GM23338 (cell line): ENCODE results near the gene OIP5. TPM values are rescaled to one million over a fixed set of nuclear protein-coding genes. Genes with fewer than 3 reads are reported as not detected.
"Not testable (repeated sequence)": the region's sequence is repeated elsewhere in the genome, so short reads cannot be mapped to it uniquely, and the experiment has no call there.

Source experiments
- ATAC-seq: fragments of 200-7000 bp; cut with Tn5 transposase; 3 replicates; pipeline ENCODE4 v1.9.1; 2020
- DNase-seq: peaks from one replicate; pipeline ENCODE4 v3.0.0-alpha.2; 2015; ENCODE audit warnings: low spot score
- H2AFZ ChIP-seq: fragments of 200-600 bp; sonication (generic); 2 replicates; pipeline ENCODE4 v1.8.0; 2016; ENCODE audit warnings: antibody characterized with exemption, mild to moderate bottlenecking, moderate library complexity
- H3F3A ChIP-seq: fragments of 200-600 bp; sonication (generic); replicated peaks from 2 replicates; pipeline ENCODE4 v1.8.0; 2017; ENCODE audit warnings: antibody characterized with exemption, mixed run types, low read depth
- H3K27ac ChIP-seq: fragments of 200-600 bp; sonication (generic); 2 replicates; pipeline ENCODE4 v1.6.1; 2016; ENCODE audit warnings: low read depth
- H3K27me3 ChIP-seq: fragments of 200-600 bp; sonication (generic); 2 replicates; pipeline ENCODE4 v1.8.0; 2016; ENCODE audit warnings: mild to moderate bottlenecking, mixed run types, moderate library complexity; ENCODE audit not compliant: insufficient read depth
- H3K36me3 ChIP-seq: fragments of 200-600 bp; sonication (generic); 2 replicates; pipeline ENCODE4 v1.8.0; 2016; ENCODE audit warnings: mild to moderate bottlenecking; ENCODE audit not compliant: insufficient read depth
- H3K4me1 ChIP-seq: fragments of 200-600 bp; sonication (generic); 2 replicates; pipeline ENCODE4 v1.8.0; 2016; ENCODE audit warnings: mild to moderate bottlenecking, moderate library complexity; ENCODE audit not compliant: insufficient read depth
- H3K4me2 ChIP-seq: fragments of 200-600 bp; sonication (generic); 2 replicates; pipeline ENCODE4 v1.7.1; 2017; ENCODE audit warnings: mixed run types
- H3K4me3 ChIP-seq: fragments of 200-600 bp; sonication (generic); 2 replicates; pipeline ENCODE4 v1.6.1; 2016; ENCODE audit warnings: mixed run types
- H3K79me2 ChIP-seq: fragments of 200-600 bp; sonication (generic); replicated peaks from 2 replicates; pipeline ENCODE4 v1.8.0; 2017; ENCODE audit warnings: mild to moderate bottlenecking; ENCODE audit not compliant: insufficient read depth
- H3K9me2 ChIP-seq: fragments of 200-600 bp; sonication (generic); 2 replicates; pipeline ENCODE4 v1.8.0; 2017; ENCODE audit not compliant: insufficient read depth
- H4K20me1 ChIP-seq: fragments of 200-600 bp; sonication (generic); replicated peaks from 2 replicates; pipeline ENCODE4 v1.8.0; 2017; ENCODE audit warnings: mild to moderate bottlenecking; ENCODE audit not compliant: insufficient read depth
- H3K27ac Mint-ChIP-seq: 2 replicates; pipeline ENCODE4 v1.8.0; 2020; ENCODE audit warnings: inconsistent platforms, mild to moderate bottlenecking, moderate library complexity, mixed read lengths
- H3K27me3 Mint-ChIP-seq: 3 replicates; pipeline ENCODE4 v1.8.0; 2022; ENCODE audit warnings: low read depth, mild to moderate bottlenecking, moderate library complexity, mixed read lengths, inconsistent platforms; ENCODE audit not compliant: insufficient read depth, poor library complexity
- H3K36me3 Mint-ChIP-seq: 3 replicates; pipeline ENCODE4 v1.8.0; 2021; ENCODE audit warnings: low read depth, mild to moderate bottlenecking, inconsistent platforms, moderate library complexity, mixed read lengths
- H3K4me1 Mint-ChIP-seq: 3 replicates; pipeline ENCODE4 v1.8.0; 2020; ENCODE audit warnings: mild to moderate bottlenecking, inconsistent platforms, mixed read lengths
- H3K4me3 Mint-ChIP-seq: 3 replicates; pipeline ENCODE4 v1.8.0; 2021; ENCODE audit warnings: moderate library complexity, mild to moderate bottlenecking, inconsistent platforms, mixed read lengths
- H3K9me3 Mint-ChIP-seq: 3 replicates; pipeline ENCODE4 v1.8.0; 2020; ENCODE audit warnings: moderate library complexity, mild to moderate bottlenecking, inconsistent platforms, mixed read lengths
- CREB1 ChIP-seq: fragments of 250-450 bp; sonication (Bioruptor Pico); IDR thresholded peaks from 2 replicates; pipeline ENCODE4 v1.5.0; 2020; ENCODE audit warnings: low read depth, mild to moderate bottlenecking, moderate library complexity
- CTCF ChIP-seq, 2 experiments: fragments of 200-600 bp in 1 of 2; sonication (generic) in 1 of 2; conservative IDR thresholded peaks; 2 replicates each; pipeline versions ENCODE4 v1.5.1 to v1.6.1; 2016 to 2017; ENCODE audit warnings: antibody characterized with exemption in 2 of 2, low read depth in 2 of 2, mild to moderate bottlenecking in 2 of 2, moderate library complexity in 1 of 2
- EZH2phosphoT487 ChIP-seq: fragments of 200-600 bp; sonication (generic); IDR thresholded peaks from one replicate; pipeline ENCODE4 v1.8.1; 2018; ENCODE audit warnings: antibody characterized with exemption; ENCODE audit not compliant: unreplicated experiment
- JUNB ChIP-seq: IDR thresholded peaks from one replicate; pipeline ENCODE4 v1.6.1; 2016; ENCODE audit warnings: antibody characterized with exemption; ENCODE audit not compliant: unreplicated experiment
- NANOG ChIP-seq: IDR thresholded peaks from 2 replicates; pipeline ENCODE4 v1.6.1; 2016; ENCODE audit warnings: antibody characterized with exemption, borderline replicate concordance
- POLR2AphosphoS5 ChIP-seq: IDR thresholded peaks from 2 replicates; pipeline ENCODE4 v1.6.1; 2016; ENCODE audit warnings: antibody characterized with exemption, low read depth
- REST ChIP-seq: IDR thresholded peaks from one replicate; pipeline ENCODE4 v1.6.1; 2018; ENCODE audit warnings: antibody characterized with exemption; ENCODE audit not compliant: unreplicated experiment
- STAT1 ChIP-seq: IDR thresholded peaks from one replicate; pipeline ENCODE4 v1.6.1; 2016; ENCODE audit warnings: antibody characterized with exemption; ENCODE audit not compliant: unreplicated experiment
- ZNF114 ChIP-seq: fragments of 250-450 bp; sonication (Bioruptor Pico); IDR thresholded peaks from 2 replicates; pipeline ENCODE4 v1.5.0; 2020; ENCODE audit warnings: mild to moderate bottlenecking, moderate library complexity
- ZNF331 ChIP-seq: fragments of 250-450 bp; sonication (Bioruptor Pico); IDR thresholded peaks from 2 replicates; pipeline ENCODE4 v1.5.0; 2020; ENCODE audit warnings: low read depth, mild to moderate bottlenecking, moderate library complexity
- polyA plus RNA-seq: library from polyadenylated mRNA; unstranded; fragments of >200 nt; fragmentation: Nextera tagmentation; extraction: Ambion mirVana; gene quantifications from 2 replicates; pipeline ENCODE4 v1.2.1, GENCODE V29; 2016
- total RNA-seq: library from RNA; depleted of rRNA; stranded (reverse); fragments of >200 nt; shearing (Covaris generic); gene quantifications from 2 replicates; pipeline ENCODE4 v1.2.3, GENCODE V29; 2014
- TF ChIP-seq, protein P1 (sequence below): IDR thresholded peaks from 2 replicates; pipeline ENCODE4 v1.6.1; 2016; ENCODE audit warnings: antibody characterized with exemption

Gene OIP5
- total and polyA plus RNA-seq, 2 experiments from 2014 or later = 61.1 to 71.7 TPM

DNA sequence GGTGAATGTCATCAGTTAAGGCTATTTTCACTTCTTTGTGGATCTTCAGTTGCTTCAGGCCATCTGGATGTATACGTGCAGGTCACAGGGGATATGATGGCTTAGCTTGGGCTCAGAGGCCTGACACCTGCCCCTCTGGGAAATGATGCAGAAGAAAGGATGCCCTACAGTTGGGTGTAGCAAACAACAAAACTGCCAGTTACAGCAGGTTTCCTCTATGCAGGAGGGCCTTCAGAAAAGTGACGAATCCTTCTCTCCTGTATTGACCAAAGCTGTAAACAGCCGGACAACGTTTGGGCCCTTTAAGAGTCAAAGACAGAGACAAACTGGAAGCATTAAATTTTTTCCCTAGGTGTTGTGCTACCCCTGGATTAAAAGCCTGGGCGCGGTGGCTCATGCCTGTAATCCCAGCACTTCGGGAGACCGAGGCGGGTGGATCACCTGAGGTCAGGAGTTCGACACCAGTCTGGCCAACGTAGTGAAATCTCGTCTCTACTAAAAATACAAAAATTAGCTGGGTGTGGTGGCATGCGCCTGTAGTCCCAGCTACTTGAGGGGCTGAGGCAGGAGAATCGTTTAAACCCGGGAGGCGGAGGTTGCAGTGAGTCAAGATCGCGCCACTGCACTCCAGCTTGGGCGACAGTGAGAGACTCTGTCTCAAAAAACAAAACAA is 49.3 kb downstream of the OIP5 start:
- Histone ChIP-seq H3K79me2 (peaks cover 40% of the 10 kb centered on the region), H3K4me2 (peak overlapping the region; percentile 0; the same call in 1 of the 2 replicates), H3K27ac (peak overlapping the region; percentile 84), H3K4me3 (peak overlapping the region; percentile 25; the same call in 1 of the 2 replicates), H4K20me1 (peaks cover 19% of the 10 kb centered on the region), H3K36me3 (peaks cover 34% of the 10 kb centered on the region)
- Mint-ChIP-seq H3K27me3 (peaks cover 11% of the 10 kb centered on the region), H3K27ac (peak overlapping the region; percentile 98), H3K4me3 (peak overlapping the region; percentile 98), H3K4me1 (peaks cover 24% of the 10 kb centered on the region), H3K36me3 (peaks cover 53% of the 10 kb centered on the region)
- not testable (repeated sequence) for H3K9me3 Mint-ChIP-seq, H2AFZ ChIP-seq, H3K9me2 ChIP-seq, H3F3A ChIP-seq, H3K27me3 ChIP-seq, DNase-seq, H3K4me1 ChIP-seq
- peak; percentile 33 for ATAC-seq

DNA sequence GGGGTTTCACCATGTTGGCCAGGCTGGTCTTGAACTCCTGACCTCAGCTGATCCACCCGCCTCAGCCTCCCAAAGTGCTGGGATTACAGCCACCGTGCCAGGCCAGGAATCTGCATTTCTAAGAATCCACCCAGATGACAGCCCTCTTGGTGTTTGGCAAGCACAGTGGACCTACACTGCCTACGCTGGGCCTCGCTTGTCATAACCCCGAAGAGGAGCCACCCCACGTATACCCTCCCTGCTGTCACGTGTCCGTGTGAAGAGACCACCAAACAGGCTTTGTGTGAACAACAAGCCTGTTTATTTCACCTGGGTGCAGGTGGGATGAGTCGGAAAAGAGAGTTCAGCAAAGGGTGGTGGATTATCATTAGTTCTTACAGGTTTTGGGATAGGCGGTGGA is 50.0 kb downstream of the OIP5 start:
- Mint-ChIP-seq H3K4me1 (peaks cover 23% of the 10 kb centered on the region), H3K27me3 (peaks cover 11% of the 10 kb centered on the region), H3K27ac (peak overlapping the region; percentile 98), H3K36me3 (peaks cover 47% of the 10 kb centered on the region), H3K4me3 (peak overlapping the region; percentile 98; the same call in 1 of the 3 replicates)
- not testable (repeated sequence) for H3K4me2 ChIP-seq, H3F3A ChIP-seq, ATAC-seq, H3K9me3 Mint-ChIP-seq, H3K9me2 ChIP-seq, H2AFZ ChIP-seq, H3K27me3 ChIP-seq, H3K4me1 ChIP-seq, DNase-seq, H3K4me3 ChIP-seq
- Histone ChIP-seq H3K36me3 (peaks cover 29% of the 10 kb centered on the region), H4K20me1 (peaks cover 12% of the 10 kb centered on the region), H3K79me2 (peaks cover 35% of the 10 kb centered on the region), H3K27ac (peak overlapping the region; percentile 84)

DNA sequence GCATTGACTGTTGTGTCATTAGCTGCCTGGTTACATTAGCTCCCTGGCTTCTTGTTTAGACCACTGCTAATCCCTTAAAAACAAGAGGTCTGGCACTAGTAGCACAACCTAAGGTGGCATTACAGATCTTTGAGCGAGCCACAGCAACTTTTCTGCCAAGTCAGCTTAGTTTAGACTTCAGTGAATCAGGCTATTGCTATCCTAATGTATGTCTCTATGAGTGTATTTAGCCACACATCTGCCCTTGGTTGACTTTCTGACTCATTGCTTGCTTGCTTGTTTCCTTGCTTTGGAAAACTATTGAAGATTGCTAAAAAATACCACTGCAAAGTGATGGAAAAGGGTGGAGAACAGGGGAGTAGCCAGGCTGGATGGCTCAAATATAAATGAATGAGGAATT is 51.2 kb downstream of the OIP5 start:
- H4K20me1 ChIP-seq = peaks cover under 1% of the 10 kb centered on the region; the same call in 1 of the 2 replicates
- H3K27ac ChIP-seq = no peak overlapping the region; the same call in 1 of the 2 replicates
- peaks cover 3% of the 10 kb centered on the region; the same call in 1 of the 2 replicates for H3F3A ChIP-seq
- no peak overlapping the region for H3K4me3 ChIP-seq
- DNase-seq (no peak), ATAC-seq (no peak)
- no peak overlapping the region; the same call in 1 of the 2 replicates for H3K27ac Mint-ChIP-seq
- H3K27me3 Mint-ChIP-seq = peaks cover 11% of the 10 kb centered on the region
- peaks cover 21% of the 10 kb centered on the region for H3K4me1 Mint-ChIP-seq
- peaks cover 9% of the 10 kb centered on the region; the same call in 1 of the 2 replicates for H3K4me1 ChIP-seq
- no peak overlapping the region for H3K4me3 Mint-ChIP-seq
- H3K79me2 ChIP-seq = peaks cover 23% of the 10 kb centered on the region
- H3K27me3 ChIP-seq = no peaks in the 10 kb centered on the region
- no peaks in the 10 kb centered on the region for H3K9me2 ChIP-seq
- H2AFZ ChIP-seq = no peak overlapping the region
- H3K36me3 Mint-ChIP-seq = peaks cover 35% of the 10 kb centered on the region
- H3K9me3 Mint-ChIP-seq = no peaks in the 10 kb centered on the region; the same call in 2 of the 3 replicates
- peaks cover 17% of the 10 kb centered on the region for H3K36me3 ChIP-seq
- H3K4me2 ChIP-seq = no peak overlapping the region
- TF ChIP-seq EZH2phosphoT487 = no peak
- no peak for TF ChIP-seq CTCF (conservative IDR thresholded peaks at IDR 0.05; ENCODE audit: low read depth in 2 of 2)
- TF ChIP-seq JUNB = no peak
- TF ChIP-seq REST = no peak
- no peak for TF ChIP-seq NANOG
- TF ChIP-seq, protein P1, sequence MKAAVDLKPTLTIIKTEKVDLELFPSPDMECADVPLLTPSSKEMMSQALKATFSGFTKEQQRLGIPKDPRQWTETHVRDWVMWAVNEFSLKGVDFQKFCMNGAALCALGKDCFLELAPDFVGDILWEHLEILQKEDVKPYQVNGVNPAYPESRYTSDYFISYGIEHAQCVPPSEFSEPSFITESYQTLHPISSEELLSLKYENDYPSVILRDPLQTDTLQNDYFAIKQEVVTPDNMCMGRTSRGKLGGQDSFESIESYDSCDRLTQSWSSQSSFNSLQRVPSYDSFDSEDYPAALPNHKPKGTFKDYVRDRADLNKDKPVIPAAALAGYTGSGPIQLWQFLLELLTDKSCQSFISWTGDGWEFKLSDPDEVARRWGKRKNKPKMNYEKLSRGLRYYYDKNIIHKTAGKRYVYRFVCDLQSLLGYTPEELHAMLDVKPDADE = no peak
- TF ChIP-seq POLR2AphosphoS5 = no peak
- no peak for TF ChIP-seq ZNF331 (CRISPR knock-in tag)
- no peak for TF ChIP-seq STAT1
- TF ChIP-seq CREB1 = no peak
- no peak for TF ChIP-seq ZNF114 (CRISPR knock-in tag)
